Panc1 (cell line): Measurements from ENCODE around the gene SPATA31C1. TPM values are rescaled to one million over a fixed set of nuclear protein-coding genes. Genes with fewer than 3 reads are reported as not detected.

Experiments
- ATAC-seq: fragments of 200-7000 bp; cut with Tn5 transposase; 2 replicates; pipeline ENCODE4 v1.9.1; 2020; ENCODE audit warnings: mild to moderate bottlenecking, moderate library complexity
- BruUV-seq: library from RNA; stranded (reverse); fragments of 400-500 nt; replicated peaks from 2 replicates; lab custom pipeline; 2021; lab: Mats Ljungman, UMichigan
- CTCF ChIA-PET: fragments of 300-600 bp; sonication (Branson Sonifier 250); formaldehyde crosslinking; loops from one replicate; lab custom pipeline; 2022; ENCODE audit warnings: antibody characterized with exemption; lab: Charles Lee
- POLR2A ChIA-PET: fragments of 300-600 bp; sonication (Branson Sonifier 250); formaldehyde crosslinking; loops from one replicate; lab custom pipeline; 2022; ENCODE audit warnings: antibody characterized with exemption; lab: Charles Lee
- DNase-seq: peaks from one replicate; pipeline ENCODE4 v3.0.0-alpha.2; 2010; ENCODE audit warnings: low read depth, low spot score
- H3K27ac ChIP-seq: 2 replicates; pipeline ENCODE4 v1.5.1; 2011; ENCODE audit warnings: mild to moderate bottlenecking, low read length, inconsistent platforms
- H3K27me3 ChIP-seq: fragments of 200-500 bp; sonication (Bioruptor generic); 2 replicates; pipeline ENCODE4 v1.6.0; 2014; ENCODE audit warnings: low read length, inconsistent platforms; ENCODE audit not compliant: control insufficient read depth, insufficient read depth
- H3K36me3 ChIP-seq: fragments of 200-500 bp; sonication (Bioruptor generic); 2 replicates; pipeline ENCODE4 v1.5.1; 2014; ENCODE audit warnings: inconsistent platforms, mild to moderate bottlenecking, low read length, moderate library complexity; ENCODE audit not compliant: control insufficient read depth, insufficient read depth
- H3K4me1 ChIP-seq: 2 replicates; pipeline ENCODE4 v1.5.1; 2011; ENCODE audit warnings: inconsistent platforms, mild to moderate bottlenecking, low read length, moderate library complexity; ENCODE audit not compliant: control insufficient read depth, insufficient read depth
- H3K4me3 ChIP-seq, 2 experiments: 2 replicates each; pipeline ENCODE4 v1.5.1; 2011 to 2012; ENCODE audit warnings: low read depth in 2 of 2, low read length in 2 of 2, mild to moderate bottlenecking in 2 of 2, inconsistent platforms in 1 of 2, moderate library complexity in 1 of 2
- H3K9me3 ChIP-seq: fragments of 200-500 bp; sonication (Bioruptor generic); 2 replicates; pipeline ENCODE4 v1.5.1; 2014; ENCODE audit warnings: low read depth, mild to moderate bottlenecking, inconsistent platforms, low read length, moderate library complexity; ENCODE audit not compliant: control insufficient read depth, insufficient read depth
- POLR2AphosphoS5 ChIP-seq: IDR thresholded peaks from 2 replicates; pipeline ENCODE4 v1.6.1; 2012; ENCODE audit warnings: mild to moderate bottlenecking, low read depth, low read length, moderate library complexity
- REST ChIP-seq, 2 experiments: IDR thresholded peaks; 2 replicates each; pipeline ENCODE4 v1.6.1; 2011 to 2012; ENCODE audit warnings: low read depth in 2 of 2, control low read depth in 1 of 2, low read length in 1 of 2, mild to moderate bottlenecking in 1 of 2, moderate library complexity in 1 of 2; ENCODE audit not compliant: insufficient read depth in 1 of 2
- SIN3A ChIP-seq: IDR thresholded peaks from 2 replicates; pipeline ENCODE4 v1.6.1; 2012; ENCODE audit warnings: low read depth, mild to moderate bottlenecking, low read length, moderate library complexity, borderline replicate concordance; ENCODE audit not compliant: insufficient read depth
- TCF7L2 ChIP-seq: IDR thresholded peaks from 2 replicates; pipeline ENCODE4 v1.6.1; 2011; ENCODE audit warnings: mild to moderate bottlenecking, low read depth, low read length, inconsistent platforms
- in situ Hi-C: cut with HindIII; loops from 2 replicates; pipeline ENCODE4 v1.10.0; 2016; ENCODE audit warnings: low sequenced_read_pairs, low pct_unique_long_range_greater_than_20kb
- intact Hi-C: fragments of 100-400 bp; cut with micrococcal nuclease; formaldehyde crosslinking; loops from one replicate; pipeline ENCODE4 v1.10.0; 2022; ENCODE audit not compliant: unreplicated experiment
- total RNA-seq: library from RNA; stranded (reverse); gene quantifications from one replicate; pipeline ENCODE4 v1.2.1, GENCODE V29; 2021; ENCODE audit not compliant: unreplicated experiment
- TF ChIP-seq, protein P1 (sequence below): fragments of 450-650 bp; IDR thresholded peaks from 2 replicates; pipeline ENCODE4 v1.5.1; 2017; ENCODE audit warnings: mild to moderate bottlenecking

SPATA31C1 gene
- total RNA-seq, 1 experiment from 2014 or later, result not detected

- in situ Hi-C loops, result no loop called here
- H3K27ac ChIP-seq, result no peak overlapping the region
- H3K4me3 ChIP-seq, result no peak overlapping the region
- no TSS peak for BruUV-seq
- no peaks in the 10 kb centered on the region for H3K4me1 ChIP-seq
- no peaks in the 10 kb centered on the region for H3K27me3 ChIP-seq
- intact Hi-C loops, result no loop called here
- ATAC-seq (no peak), DNase-seq (no peak)
- CTCF ChIA-PET, result no interaction called here
- TF ChIP-seq TCF7L2 (no peak), SIN3A (no peak), POLR2AphosphoS5 (no peak), REST (IDR thresholded peaks at IDR 0.05; ENCODE audit: insufficient read depth in 1 of 2, low read depth in 2 of 2, low read length in 1 of 2) (no peak)
- TF ChIP-seq, protein P1, sequence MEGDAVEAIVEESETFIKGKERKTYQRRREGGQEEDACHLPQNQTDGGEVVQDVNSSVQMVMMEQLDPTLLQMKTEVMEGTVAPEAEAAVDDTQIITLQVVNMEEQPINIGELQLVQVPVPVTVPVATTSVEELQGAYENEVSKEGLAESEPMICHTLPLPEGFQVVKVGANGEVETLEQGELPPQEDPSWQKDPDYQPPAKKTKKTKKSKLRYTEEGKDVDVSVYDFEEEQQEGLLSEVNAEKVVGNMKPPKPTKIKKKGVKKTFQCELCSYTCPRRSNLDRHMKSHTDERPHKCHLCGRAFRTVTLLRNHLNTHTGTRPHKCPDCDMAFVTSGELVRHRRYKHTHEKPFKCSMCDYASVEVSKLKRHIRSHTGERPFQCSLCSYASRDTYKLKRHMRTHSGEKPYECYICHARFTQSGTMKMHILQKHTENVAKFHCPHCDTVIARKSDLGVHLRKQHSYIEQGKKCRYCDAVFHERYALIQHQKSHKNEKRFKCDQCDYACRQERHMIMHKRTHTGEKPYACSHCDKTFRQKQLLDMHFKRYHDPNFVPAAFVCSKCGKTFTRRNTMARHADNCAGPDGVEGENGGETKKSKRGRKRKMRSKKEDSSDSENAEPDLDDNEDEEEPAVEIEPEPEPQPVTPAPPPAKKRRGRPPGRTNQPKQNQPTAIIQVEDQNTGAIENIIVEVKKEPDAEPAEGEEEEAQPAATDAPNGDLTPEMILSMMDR, result no peak
- POLR2A ChIA-PET, result no interaction called here
- no peaks in the 10 kb centered on the region for H3K36me3 ChIP-seq
- no peaks in the 10 kb centered on the region for H3K9me3 ChIP-seq
Observed at GRCh38 chr9:87959916-87960581, 42.3 kb downstream of the SPATA31C1 start.

- TF ChIP-seq TCF7L2 (no peak), SIN3A (no peak)
- TF ChIP-seq, protein P1, result no peak
- Histone ChIP-seq H3K36me3 (no peaks in the 10 kb centered on the region), H3K4me1 (no peaks in the 10 kb centered on the region), H3K4me3 (no peak overlapping the region), H3K9me3 (no peaks in the 10 kb centered on the region), H3K27ac (no peak overlapping the region), H3K27me3 (no peaks in the 10 kb centered on the region)
- DNase-seq (no peak), ATAC-seq (no peak)
- intact Hi-C loops (no loop called here), in situ Hi-C loops (no loop called here)
- BruUV-seq, result no TSS peak
- CTCF ChIA-PET, result no interaction called here
- POLR2A ChIA-PET, result no interaction called here
Observed at GRCh38 chr9:87963770-87964169, 46.0 kb downstream of the SPATA31C1 start.
